Measurements from ENCODE around the gene NHERF1. TPM values are rescaled to one million over a fixed set of nuclear protein-coding genes. Genes with fewer than 3 reads are reported as not detected.

Gene NHERF1
- total RNA-seq, 4 donors from 2014 or later: 21.1 to 53.8 (median 42.0) TPM

- no peak for DNase-seq (ENCODE audit: low spot score in 2 of 2)
- no peak for TF ChIP-seq CTCF (IDR thresholded peaks at IDR 0.05)
- no peak for TF ChIP-seq POLR2AphosphoS5 (IDR thresholded peaks at IDR 0.05)
- no peak for TF ChIP-seq POLR2A (IDR thresholded peaks at IDR 0.05)
- no peak for TF ChIP-seq EP300 (IDR thresholded peaks at IDR 0.05)
- Histone ChIP-seq H3K9me3 (no peaks in the 10 kb centered on the region), H3K36me3 (peaks cover 19% of the 10 kb centered on the region), H3K27ac (no peak overlapping the region), H3K4me1 (peaks cover 6% of the 10 kb centered on the region), H3K4me3 (no peak overlapping the region), H3K27me3 (no peaks in the 10 kb centered on the region)
- 79% methylated on average over 16 of the region's 21 CpGs for WGBS
These were observed 36.9 kb downstream of the NHERF1 start for GRCh38 chr17:74785096-74785980.

- WGBS: 72% methylated on average over 9 of the region's 9 CpGs
- no peaks in the 10 kb centered on the region for H3K9me3 ChIP-seq
- peaks cover 7% of the 10 kb centered on the region for H3K4me1 ChIP-seq
- no peak for DNase-seq (ENCODE audit: low spot score in 2 of 2)
- no peaks in the 10 kb centered on the region for H3K27me3 ChIP-seq
- no peak overlapping the region for H3K27ac ChIP-seq
- TF ChIP-seq EP300 (IDR thresholded peaks at IDR 0.05) (no peak), POLR2AphosphoS5 (IDR thresholded peaks at IDR 0.05) (no peak), CTCF (IDR thresholded peaks at IDR 0.05) (no peak), POLR2A (IDR thresholded peaks at IDR 0.05) (no peak)
- peaks cover 21% of the 10 kb centered on the region for H3K36me3 ChIP-seq
- no peak overlapping the region for H3K4me3 ChIP-seq
These were observed 37.5 kb downstream of the NHERF1 start for GRCh38 chr17:74785981-74786360.

GRCh38 chr17:74786431-74787055, 38.1 kb downstream of the NHERF1 start:
- DNase-seq (ENCODE audit: low spot score in 2 of 2): no peak
- TF ChIP-seq POLR2AphosphoS5 (IDR thresholded peaks at IDR 0.05) (no peak), EP300 (IDR thresholded peaks at IDR 0.05) (no peak), CTCF (IDR thresholded peaks at IDR 0.05) (no peak)
- 67% methylated on average over 16 of the region's 16 CpGs for WGBS
- Histone ChIP-seq H3K27ac (no peak overlapping the region), H3K9me3 (no peaks in the 10 kb centered on the region), H3K4me3 (no peak overlapping the region), H3K36me3 (peaks cover 22% of the 10 kb centered on the region), H3K27me3 (no peaks in the 10 kb centered on the region), H3K4me1 (peaks cover 12% of the 10 kb centered on the region)

GRCh38 chr17:74790161-74791058, 42.0 kb downstream of the NHERF1 start:
- no peak overlapping the region for H3K4me3 ChIP-seq
- 83% methylated on average over 18 of the region's 21 CpGs for WGBS
- H3K4me1 ChIP-seq: peaks cover 7% of the 10 kb centered on the region
- no peaks in the 10 kb centered on the region for H3K9me3 ChIP-seq
- peaks cover 46% of the 10 kb centered on the region for H3K36me3 ChIP-seq
- H3K27ac ChIP-seq: no peak overlapping the region
- DNase-seq (ENCODE audit: low spot score in 2 of 2): no peak
- no peak for TF ChIP-seq POLR2A (IDR thresholded peaks at IDR 0.05)
- H3K27me3 ChIP-seq: no peaks in the 10 kb centered on the region

GRCh38 chr17:74792586-74793105, 44.2 kb downstream of the NHERF1 start:
- Histone ChIP-seq H3K27me3 (no peaks in the 10 kb centered on the region), H3K27ac (no peak overlapping the region), H3K9me3 (no peaks in the 10 kb centered on the region), H3K4me3 (no peak overlapping the region), H3K36me3 (peaks cover 65% of the 10 kb centered on the region), H3K4me1 (peaks cover 6% of the 10 kb centered on the region)
- DNase-seq (ENCODE audit: low spot score in 2 of 2): no peak
- 91% methylated on average over 12 of the region's 12 CpGs for WGBS
- TF ChIP-seq CTCF (IDR thresholded peaks at IDR 0.05): no peak
- no peak for TF ChIP-seq POLR2AphosphoS5 (IDR thresholded peaks at IDR 0.05)
- no peak for TF ChIP-seq EP300 (IDR thresholded peaks at IDR 0.05)
- no peak for TF ChIP-seq POLR2A (IDR thresholded peaks at IDR 0.05)

All from suprapubic skin (tissue), 4 donors.